ENCODE data around the gene CCN2.

GRCh38 chr6:131946992-131947955, 3.9 kb downstream of the CCN2 start:
- TF ChIP-seq POLR2A (IDR thresholded peaks at IDR 0.05) (no peak), CTCF (IDR thresholded peaks at IDR 0.05) (no peak), POLR2AphosphoS5 (IDR thresholded peaks at IDR 0.05; ENCODE audit: insufficient read depth in 1 of 2, low read depth in 1 of 2) (no peak)

Data from vagina (tissue), 2 donors.